ENCODE measurements around the gene C11orf52. TPM values are rescaled to one million over a fixed set of nuclear protein-coding genes. Genes with fewer than 3 reads are reported as not detected.

Gene C11orf52
- total RNA-seq, 1 experiment from 2014 or later = 14.4 TPM

GRCh38 chr11:111945198-111945597 is 26.5 kb downstream of the C11orf52 start:
- CTCF ChIA-PET = interaction anchor here (0.9 to 1.7 kb wide), 2 partner anchors 11 to 37 kb away, joined by 8 to 16 read pairs; no protein-coding TSS in a partner anchor
- H3K36me3 ChIP-seq (ENCODE audit: control insufficient read depth, insufficient read depth, low read length) = no peaks in the 10 kb centered on the region
- H3K36me3 Mint-ChIP-seq (ENCODE audit: insufficient read depth, unreplicated experiment) = no peaks in the 10 kb centered on the region
- H3K27me3 Mint-ChIP-seq (ENCODE audit: insufficient read depth, unreplicated experiment) = no peaks in the 10 kb centered on the region
- no peak overlapping the region for H3K4me3 Mint-ChIP-seq (ENCODE audit: unreplicated experiment)
- no peaks in the 10 kb centered on the region for H3K27me3 ChIP-seq (replicated peaks; ENCODE audit: control insufficient read depth, insufficient read depth, low read length)
- DNase-seq = no peak
- intact Hi-C loops (cut with micrococcal nuclease; ENCODE audit: unreplicated experiment) = loop anchor here (2.0 kb wide), 2 partner anchors 30 to 60 kb away; no protein-coding TSS in a partner anchor
- no peaks in the 10 kb centered on the region for H3K9me3 ChIP-seq
- no TSS peak for BruUV-seq (replicated peaks)
- no peak for TF ChIP-seq CTCF (IDR thresholded peaks at IDR 0.05; ENCODE audit: insufficient read depth in 1 of 2, low read depth in 1 of 2, low read length in 1 of 2, severe bottlenecking in 1 of 2, unreplicated experiment in 1 of 2)
- H3K4me1 Mint-ChIP-seq (ENCODE audit: low read depth, unreplicated experiment) = peaks cover 13% of the 10 kb centered on the region
- no peak overlapping the region for H3K4me3 ChIP-seq (ENCODE audit: low read depth, low read length)
- peaks cover 13% of the 10 kb centered on the region for H3K4me1 ChIP-seq
- H3K9me3 Mint-ChIP-seq (ENCODE audit: unreplicated experiment) = no peaks in the 10 kb centered on the region
- POLR2A ChIA-PET = no interaction called here
- no peak overlapping the region for H3K27ac Mint-ChIP-seq (ENCODE audit: unreplicated experiment)

- H3K9me3 ChIP-seq = 0 out of 2 replicates have a peak, but pooled peaks cover under 1% of the 10 kb centered on the region
- no peaks in the 10 kb centered on the region for H3K36me3 Mint-ChIP-seq (ENCODE audit: insufficient read depth, unreplicated experiment)
- H3K4me1 Mint-ChIP-seq (ENCODE audit: low read depth, unreplicated experiment) = peaks cover 13% of the 10 kb centered on the region
- no peaks in the 10 kb centered on the region for H3K9me3 Mint-ChIP-seq (ENCODE audit: unreplicated experiment)
- no peak for TF ChIP-seq CTCF (IDR thresholded peaks at IDR 0.05; ENCODE audit: insufficient read depth in 1 of 2, low read depth in 1 of 2, low read length in 1 of 2, severe bottlenecking in 1 of 2, unreplicated experiment in 1 of 2)
- intact Hi-C loops (cut with micrococcal nuclease; ENCODE audit: unreplicated experiment) = no loop called here
- H3K27me3 ChIP-seq (replicated peaks; ENCODE audit: control insufficient read depth, insufficient read depth, low read length) = no peaks in the 10 kb centered on the region
- H3K27ac Mint-ChIP-seq (ENCODE audit: unreplicated experiment) = no peak overlapping the region
- no TSS peak for BruUV-seq (replicated peaks)
- no peak overlapping the region for H3K4me3 Mint-ChIP-seq (ENCODE audit: unreplicated experiment)
- H3K36me3 ChIP-seq (ENCODE audit: control insufficient read depth, insufficient read depth, low read length) = no peaks in the 10 kb centered on the region
- DNase-seq = no peak
- no peak overlapping the region for H3K4me3 ChIP-seq (ENCODE audit: low read depth, low read length)
- H3K4me1 ChIP-seq = peaks cover 13% of the 10 kb centered on the region
- ChIA-PET CTCF (interaction anchor here (1.0 kb wide), 1 partner anchor 36 kb away, joined by 3 read pairs; no protein-coding TSS in a partner anchor), POLR2A (no interaction called here)
- H3K27me3 Mint-ChIP-seq (ENCODE audit: insufficient read depth, unreplicated experiment) = no peaks in the 10 kb centered on the region
Measured at GRCh38 chr11:111946499-111946898, 27.8 kb downstream of the C11orf52 start.

- H3K4me1 ChIP-seq = peaks cover 13% of the 10 kb centered on the region
- TF ChIP-seq CTCF (IDR thresholded peaks at IDR 0.05; ENCODE audit: insufficient read depth in 1 of 2, low read depth in 1 of 2, low read length in 1 of 2, severe bottlenecking in 1 of 2, unreplicated experiment in 1 of 2) = no peak
- intact Hi-C loops (cut with micrococcal nuclease; ENCODE audit: unreplicated experiment) = no loop called here
- CTCF ChIA-PET = no interaction called here
- H3K27me3 ChIP-seq (replicated peaks; ENCODE audit: control insufficient read depth, insufficient read depth, low read length) = no peaks in the 10 kb centered on the region
- no peak overlapping the region for H3K4me3 Mint-ChIP-seq (ENCODE audit: unreplicated experiment)
- 0 out of 2 replicates have a peak, but pooled peaks cover 7% of the 10 kb centered on the region for H3K9me3 ChIP-seq
- no peak for DNase-seq
- H3K4me3 ChIP-seq (ENCODE audit: low read depth, low read length) = no peak overlapping the region
- H3K9me3 Mint-ChIP-seq (ENCODE audit: unreplicated experiment) = no peaks in the 10 kb centered on the region
- no peaks in the 10 kb centered on the region for H3K36me3 Mint-ChIP-seq (ENCODE audit: insufficient read depth, unreplicated experiment)
- no TSS peak for BruUV-seq (replicated peaks)
- peaks cover 13% of the 10 kb centered on the region for H3K4me1 Mint-ChIP-seq (ENCODE audit: low read depth, unreplicated experiment)
- no peaks in the 10 kb centered on the region for H3K27me3 Mint-ChIP-seq (ENCODE audit: insufficient read depth, unreplicated experiment)
- no peaks in the 10 kb centered on the region for H3K36me3 ChIP-seq (ENCODE audit: control insufficient read depth, insufficient read depth, low read length)
- no peak overlapping the region for H3K27ac Mint-ChIP-seq (ENCODE audit: unreplicated experiment)
- POLR2A ChIA-PET = no interaction called here
Measured at GRCh38 chr11:111947143-111947542, 28.4 kb downstream of the C11orf52 start.

Measured in Caco-2 (cell line).